GM12878 (cell line): ENCODE results near the gene TULP4. TPM values are rescaled to one million over a fixed set of nuclear protein-coding genes. Genes with fewer than 3 reads are reported as not detected.

Source experiments
- ATAC-seq: fragments of 200-7000 bp; cut with Tn5 transposase; 3 replicates; pipeline ENCODE4 v1.9.1; 2020; ENCODE audit warnings: mild to moderate bottlenecking, moderate library complexity
- BruUV-seq: library from RNA; stranded (reverse); fragments of 400-500 nt; replicated peaks from 2 replicates; lab custom pipeline; 2021; lab: Mats Ljungman, UMichigan
- CTCF ChIA-PET: fragments of 300-600 bp; sonication (Branson Sonifier 250); formaldehyde crosslinking; extraction: SDS; loops from one replicate; lab custom pipeline; 2021; ENCODE audit warnings: inconsistent platforms; lab: Yijun Ruan, JAX
- POLR2A ChIA-PET: fragments of 350-600 bp; formaldehyde crosslinking; extraction: SDS; loops from one replicate; lab custom pipeline; 2021; ENCODE audit warnings: inconsistent platforms; lab: Charles Lee
- RAD21 ChIA-PET: fragments of 300-600 bp; sonication (Branson Sonifier 250); formaldehyde crosslinking; loops from one replicate; lab custom pipeline; 2023; ENCODE audit warnings: antibody characterized with exemption; ENCODE audit not compliant: unreplicated experiment; lab: Charles Lee
- SMC1A ChIA-PET: fragments of 300-600 bp; sonication (Branson Sonifier 250); formaldehyde crosslinking; loops from one replicate; lab custom pipeline; 2023; ENCODE audit not compliant: unreplicated experiment, uncharacterized antibody; lab: Charles Lee
- DNase-seq: peaks from one replicate; pipeline ENCODE4 v3.0.0-alpha.2; 2011; ENCODE audit warnings: low read depth, low spot score
- FAIRE-seq: peaks from 3 replicates; lab custom pipeline; 2011; peaks lifted over from hg19 to GRCh38; lab: Jason Lieb, UNC
- H2AFZ ChIP-seq: 2 replicates; pipeline ENCODE4 v1.6.0; 2011; ENCODE audit warnings: low read depth, low read length, control low read depth; ENCODE audit not compliant: control insufficient read depth
- H3K27ac ChIP-seq: 2 replicates; pipeline ENCODE4 v1.5.1; 2011; ENCODE audit warnings: control low read depth; ENCODE audit not compliant: control insufficient read depth, insufficient read depth
- H3K27me3 ChIP-seq, 2 experiments: replicated peaks in 1 of 2; 2 replicates each; pipeline versions ENCODE4 v1.6.0 to v1.6.1; 2011; ENCODE audit warnings: low read length in 1 of 2; ENCODE audit not compliant: control insufficient read depth in 2 of 2, insufficient read depth in 2 of 2
- H3K36me3 ChIP-seq, 2 experiments: 2 replicates each; pipeline ENCODE4 v1.5.1; 2011; ENCODE audit warnings: low read length in 1 of 2; ENCODE audit not compliant: control insufficient read depth in 2 of 2, insufficient read depth in 2 of 2
- H3K4me1 ChIP-seq: 2 replicates; pipeline ENCODE4 v1.6.1; 2011; ENCODE audit warnings: mild to moderate bottlenecking, low read length, moderate library complexity, mixed read lengths; ENCODE audit not compliant: control insufficient read depth, insufficient read depth
- H3K4me2 ChIP-seq: 2 replicates; pipeline ENCODE4 v1.6.0; 2011; ENCODE audit warnings: control low read depth; ENCODE audit not compliant: control insufficient read depth, insufficient read depth
- H3K4me3 ChIP-seq: fragments of 200-600 bp; sonication (generic); 2 replicates; pipeline ENCODE4 v1.5.1; 2016
- H3K79me2 ChIP-seq: 2 replicates; pipeline ENCODE4 v1.6.0; 2011; ENCODE audit warnings: low read length; ENCODE audit not compliant: control insufficient read depth, insufficient read depth
- H3K9ac ChIP-seq: 2 replicates; pipeline ENCODE4 v1.8.0; 2011; ENCODE audit warnings: low read length, control low read depth, mixed read lengths; ENCODE audit not compliant: control insufficient read depth, insufficient read depth
- H3K9me3 ChIP-seq: replicated peaks from 3 replicates; pipeline ENCODE4 v1.5.1; 2011; ENCODE audit warnings: mild to moderate bottlenecking, low read length; ENCODE audit not compliant: control insufficient read depth, insufficient read depth
- H4K20me1 ChIP-seq: 2 replicates; pipeline ENCODE4 v1.6.0; 2011; ENCODE audit not compliant: control insufficient read depth, insufficient read depth
- EGR1 ChIP-seq, 2 experiments: IDR thresholded peaks; 1 replicate in 1 of 2; 2 replicates in 1 of 2; pipeline ENCODE4 v1.6.1; 2011 to 2012; ENCODE audit warnings: low read depth in 2 of 2, low read length in 2 of 2, borderline replicate concordance in 1 of 2, mild to moderate bottlenecking in 1 of 2, moderate library complexity in 1 of 2
- ESRRA ChIP-seq: IDR thresholded peaks from 2 replicates; pipeline ENCODE4 v1.6.1; 2012; ENCODE audit warnings: mild to moderate bottlenecking, low read length, improper control_type of control experiment
- HCFC1 ChIP-seq: fragments of 150-350 bp; IDR thresholded peaks from 2 replicates; pipeline ENCODE4 v1.6.1; 2014; ENCODE audit warnings: low read length
- HDAC2 ChIP-seq: fragments of 200-600 bp; sonication (generic); IDR thresholded peaks from 2 replicates; pipeline ENCODE4 v1.6.1; 2017
- IRF5 ChIP-seq: fragments of 450-650 bp; IDR thresholded peaks from 2 replicates; pipeline ENCODE4 v1.6.1; 2017; ENCODE audit warnings: borderline replicate concordance
- STAT3 ChIP-seq: IDR thresholded peaks from 2 replicates; pipeline ENCODE4 v1.6.1; 2011; ENCODE audit warnings: low read depth, low read length, improper control_type of control experiment
- SUPT20H ChIP-seq: IDR thresholded peaks from 2 replicates; pipeline ENCODE4 v1.6.1; 2011; ENCODE audit warnings: low read depth, mild to moderate bottlenecking, low read length, moderate library complexity, borderline replicate concordance; ENCODE audit not compliant: control insufficient read depth
- TCF3 ChIP-seq: IDR thresholded peaks from 2 replicates; pipeline ENCODE4 v1.6.1; 2012; ENCODE audit warnings: low read depth, mild to moderate bottlenecking, low read length, borderline replicate concordance; ENCODE audit not compliant: insufficient read depth
- USF2 ChIP-seq: IDR thresholded peaks from 2 replicates; pipeline ENCODE4 v1.6.1; 2011; ENCODE audit warnings: low read depth, low read length, improper control_type of control experiment, borderline replicate concordance
- WRNIP1 ChIP-seq: IDR thresholded peaks from 2 replicates; pipeline ENCODE4 v1.6.1; 2011; ENCODE audit warnings: low read depth, low read length, improper control_type of control experiment, borderline replicate concordance
- WGBS: methylation state at CpG from one replicate; pipeline ENCODE4 v1.1.6; 2016; ENCODE audit warnings: low lambda C conversion rate; ENCODE audit not compliant: insufficient replicate concordance, insufficient coverage; ENCODE audit errors: missing lambda C conversion rate; 5-methylcytosine and 5-hydroxymethylcytosine counted together
- in situ Hi-C: fragments of 300-500 bp; cut with MboI; formaldehyde crosslinking; loops from 9 replicates; pipeline ENCODE4 v1.14.3; 2018; ENCODE audit warnings: mixed read lengths
- intact Hi-C: fragments of 100-400 bp; cut with micrococcal nuclease; formaldehyde crosslinking; loops from one replicate; pipeline ENCODE4 v1.14.2; 2022; ENCODE audit not compliant: unreplicated experiment
- polyA plus RNA-seq, 11 experiments: library from polyadenylated mRNA; depleted of rRNA in 4 of 11; unstranded in 6 of 11; stranded (reverse) in 5 of 11; fragments of >200 nt; fragmentation: Nextera tagmentation in 4 of 11; fragmentation: Illumina TruSeq in 1 of 11; extraction: Ambion mirVana in 4 of 11; extraction: Trizol in 1 of 11; gene quantifications; 1 replicate in 1 of 11; 2 replicates in 10 of 11; pipeline versions ENCODE4 v1.2.1 to v1.2.3, GENCODE V29; 2011 to 2016; ENCODE audit warnings: inconsistent platforms in 2 of 11, missing spikeins in 2 of 11, low read depth in 1 of 11
- total RNA-seq, 4 experiments: library from RNA; depleted of rRNA in 3 of 4; stranded (reverse); fragments of >200 nt in 3 of 4; fragmentation: Illumina TruSeq in 1 of 4; extraction: Trizol in 1 of 4; gene quantifications; 2 replicates each; pipeline versions ENCODE4 v1.2.1 to v1.2.3, GENCODE V29; 2013 to 2021
- TF ChIP-seq, protein P1 (sequence below): fragments of 450-650 bp; IDR thresholded peaks from 2 replicates; pipeline ENCODE4 v1.6.1; 2017; ENCODE audit warnings: mild to moderate bottlenecking
- TF ChIP-seq, protein P2 (sequence below): IDR thresholded peaks from 2 replicates; pipeline ENCODE4 v1.6.1; 2012; ENCODE audit warnings: low read depth, low read length, improper control_type of control experiment

TULP4 gene
- total and polyA plus RNA-seq, 10 of the 15 experiments (the other 5 are each of a cell fraction or from before 2014, with no cell fraction given): 0.73 to 31.8 (median 14.0) TPM

DNA sequence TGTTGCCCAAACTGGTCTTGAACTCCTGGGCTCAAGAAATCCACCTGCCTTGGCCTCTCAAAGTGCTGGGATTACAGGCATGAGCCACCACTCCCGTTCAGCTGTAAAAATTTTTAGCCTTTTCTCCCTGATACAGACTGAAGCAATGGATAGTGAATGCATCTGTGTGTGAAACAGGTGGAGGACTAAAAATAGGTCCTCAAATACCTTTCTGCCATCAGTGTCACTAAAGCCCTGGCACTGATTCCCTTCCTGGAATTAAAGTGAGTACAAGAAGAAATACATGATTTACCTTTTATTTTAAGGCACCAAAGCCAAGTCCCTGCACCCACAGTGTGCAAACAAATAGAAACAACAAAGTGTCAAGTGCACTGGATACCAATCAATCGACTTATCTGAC lies 25.1 kb downstream of the TULP4 start (continued):
- TF ChIP-seq WRNIP1: no peak
- TF ChIP-seq, protein P1, sequence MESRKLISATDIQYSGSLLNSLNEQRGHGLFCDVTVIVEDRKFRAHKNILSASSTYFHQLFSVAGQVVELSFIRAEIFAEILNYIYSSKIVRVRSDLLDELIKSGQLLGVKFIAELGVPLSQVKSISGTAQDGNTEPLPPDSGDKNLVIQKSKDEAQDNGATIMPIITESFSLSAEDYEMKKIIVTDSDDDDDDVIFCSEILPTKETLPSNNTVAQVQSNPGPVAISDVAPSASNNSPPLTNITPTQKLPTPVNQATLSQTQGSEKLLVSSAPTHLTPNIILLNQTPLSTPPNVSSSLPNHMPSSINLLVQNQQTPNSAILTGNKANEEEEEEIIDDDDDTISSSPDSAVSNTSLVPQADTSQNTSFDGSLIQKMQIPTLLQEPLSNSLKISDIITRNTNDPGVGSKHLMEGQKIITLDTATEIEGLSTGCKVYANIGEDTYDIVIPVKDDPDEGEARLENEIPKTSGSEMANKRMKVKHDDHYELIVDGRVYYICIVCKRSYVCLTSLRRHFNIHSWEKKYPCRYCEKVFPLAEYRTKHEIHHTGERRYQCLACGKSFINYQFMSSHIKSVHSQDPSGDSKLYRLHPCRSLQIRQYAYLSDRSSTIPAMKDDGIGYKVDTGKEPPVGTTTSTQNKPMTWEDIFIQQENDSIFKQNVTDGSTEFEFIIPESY: no peak
- TF ChIP-seq SUPT20H: no peak
- no peak for TF ChIP-seq HCFC1

DNA sequence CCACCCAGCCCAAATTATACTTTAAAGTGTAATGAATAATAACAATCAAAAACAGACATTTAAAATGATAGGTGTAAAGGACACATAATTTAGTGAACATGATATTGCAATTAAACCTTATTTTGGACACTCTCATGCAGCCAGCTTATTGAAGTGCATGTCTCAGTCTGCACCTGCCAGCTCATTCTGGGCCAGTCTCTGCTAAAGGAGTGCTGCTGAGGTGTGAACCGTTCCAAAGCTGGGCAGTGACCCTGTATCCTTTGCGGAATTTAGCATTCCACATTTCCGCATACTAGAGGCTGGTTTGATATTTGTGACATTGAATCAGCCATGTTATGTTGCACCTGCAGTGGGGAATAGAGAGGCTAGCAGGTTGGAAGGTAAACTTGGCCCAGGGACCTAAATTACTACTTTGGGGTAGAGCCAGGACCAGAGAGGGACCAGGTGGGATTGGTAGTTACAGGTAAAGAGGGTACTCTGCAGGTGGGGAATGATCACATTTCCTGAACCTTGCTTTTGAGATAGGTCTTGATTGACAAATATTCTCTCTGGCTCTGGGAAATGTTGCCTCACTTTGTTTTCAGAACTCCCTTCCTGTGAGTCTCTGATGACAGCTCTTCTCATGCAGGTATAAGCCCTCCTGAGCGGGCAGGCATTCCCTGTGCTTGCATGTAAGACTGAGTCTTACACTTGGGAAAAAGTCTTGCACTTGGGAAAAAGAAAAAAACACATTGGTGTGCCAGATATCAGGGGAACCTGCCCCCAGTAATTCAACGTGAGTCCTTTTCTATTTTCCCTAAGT lies 26.2 kb downstream of the TULP4 start:
- Histone ChIP-seq H3K9ac (no peak overlapping the region), H3K79me2 (no peaks in the 10 kb centered on the region; the same call in 1 of the 2 replicates), H3K4me1 (0 out of 2 replicates have a peak, but pooled peaks cover 3% of the 10 kb centered on the region), H3K27ac (no peak overlapping the region), H3K4me3 (no peak overlapping the region), H3K4me2 (no peak overlapping the region), H3K27me3 (no peaks in the 10 kb centered on the region), H4K20me1 (no peaks in the 10 kb centered on the region), H3K36me3 (no peaks in the 10 kb centered on the region; a peak in 2 of 4 replicates), H3K9me3 (no peaks in the 10 kb centered on the region), H2AFZ (no peak overlapping the region)
- ChIA-PET RAD21 (interaction anchor here (0.8 kb wide), 1 partner anchor 10 kb away, joined by 3 read pairs; no protein-coding TSS in a partner anchor), SMC1A (no interaction called here), POLR2A (no interaction called here), CTCF (no interaction called here)
- ATAC-seq (no peak), DNase-seq (no peak), FAIRE-seq (no peak)
- WGBS: 97% methylated on average over 5 of the region's 5 CpGs
- TF ChIP-seq IRF5 (no peak), STAT3 (no peak), WRNIP1 (no peak), HDAC2 (no peak), SUPT20H (no peak), ESRRA (no peak), TCF3 (no peak), EGR1 (IDR thresholded peaks at IDR 0.05; ENCODE audit: borderline replicate concordance in 1 of 2, low read depth in 2 of 2, low read length in 2 of 2) (no peak), USF2 (no peak)
- TF ChIP-seq, protein P2, sequence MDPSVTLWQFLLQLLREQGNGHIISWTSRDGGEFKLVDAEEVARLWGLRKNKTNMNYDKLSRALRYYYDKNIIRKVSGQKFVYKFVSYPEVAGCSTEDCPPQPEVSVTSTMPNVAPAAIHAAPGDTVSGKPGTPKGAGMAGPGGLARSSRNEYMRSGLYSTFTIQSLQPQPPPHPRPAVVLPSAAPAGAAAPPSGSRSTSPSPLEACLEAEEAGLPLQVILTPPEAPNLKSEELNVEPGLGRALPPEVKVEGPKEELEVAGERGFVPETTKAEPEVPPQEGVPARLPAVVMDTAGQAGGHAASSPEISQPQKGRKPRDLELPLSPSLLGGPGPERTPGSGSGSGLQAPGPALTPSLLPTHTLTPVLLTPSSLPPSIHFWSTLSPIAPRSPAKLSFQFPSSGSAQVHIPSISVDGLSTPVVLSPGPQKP: no peak
- intact Hi-C loops (no loop called here), in situ Hi-C loops (no loop called here)
- BruUV-seq: no TSS peak
